ENCODE measurements around the gene KIZ. TPM values are rescaled to one million over a fixed set of nuclear protein-coding genes. Genes with fewer than 3 reads are reported as not detected.

KIZ gene
- total and polyA plus RNA-seq, 2 experiments from 2014 or later = 58.3 to 63.6 TPM

DNA sequence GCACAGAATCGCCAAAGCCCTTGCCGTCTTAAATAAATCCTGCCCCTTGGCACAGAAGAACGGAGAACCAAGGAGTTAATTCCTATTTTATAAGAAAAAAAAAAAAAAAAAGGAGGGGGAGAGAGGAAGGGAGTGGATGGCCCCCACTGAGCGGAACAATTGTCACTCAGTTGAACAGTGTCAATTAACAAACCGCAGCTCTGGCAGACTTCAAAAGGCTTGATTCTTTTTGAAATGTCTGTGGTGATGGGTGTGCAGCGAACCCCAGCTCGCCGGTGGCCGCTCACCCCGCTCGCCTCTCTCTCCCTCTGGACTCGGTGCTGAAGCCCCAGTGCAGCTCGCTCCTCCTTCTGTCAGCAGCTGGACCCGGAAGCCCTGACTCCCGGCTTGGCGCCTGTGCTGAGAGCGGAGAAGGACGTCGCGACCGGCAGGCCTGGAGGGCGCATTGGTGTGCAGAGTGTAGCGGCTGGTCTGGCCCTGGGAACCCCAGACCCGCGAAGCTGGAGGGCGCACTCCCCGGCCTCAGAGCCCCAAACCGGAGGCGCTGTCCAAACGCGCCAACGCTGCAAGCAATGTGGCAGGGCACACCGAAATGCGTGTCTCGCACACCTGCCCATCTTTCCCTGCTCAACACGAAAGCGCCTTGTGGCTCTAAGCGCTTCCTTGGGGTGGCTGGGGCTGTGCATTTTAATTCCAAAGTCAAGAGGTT, 23.1 kb upstream of the KIZ start:
- peaks cover 100% of the 10 kb centered on the region for H3K27me3 ChIP-seq (ENCODE audit: insufficient read depth)
- Mint-ChIP-seq H3K36me3 (ENCODE audit: low read depth) (no peaks in the 10 kb centered on the region; the same call in 2 of the 3 replicates), H3K27me3 (ENCODE audit: insufficient read depth, low read depth, poor library complexity) (peaks cover 98% of the 10 kb centered on the region), H3K27ac (no peak overlapping the region), H3K4me3 (peak overlapping the region; percentile 77), H3K4me1 (peaks cover 56% of the 10 kb centered on the region), H3K9me3 (no peaks in the 10 kb centered on the region)
- H2AFZ ChIP-seq = peak overlapping the region; percentile 90
- peaks cover 10% of the 10 kb centered on the region for H3F3A ChIP-seq (replicated peaks; ENCODE audit: low read depth)
- no peaks in the 10 kb centered on the region for H3K36me3 ChIP-seq (ENCODE audit: insufficient read depth)
- H4K20me1 ChIP-seq (replicated peaks; ENCODE audit: insufficient read depth) = 0 out of 2 replicates have a peak, but pooled peaks cover 3% of the 10 kb centered on the region
- no peaks in the 10 kb centered on the region; the same call in 1 of the 2 replicates for H3K79me2 ChIP-seq (replicated peaks; ENCODE audit: insufficient read depth)
- no peak overlapping the region for H3K27ac ChIP-seq (ENCODE audit: low read depth)
- H3K4me3 ChIP-seq = peak overlapping the region; percentile 67
- DNase-seq (ENCODE audit: low spot score) (peak; percentile 81), ATAC-seq (peak; percentile 12)
- H3K9me2 ChIP-seq (ENCODE audit: insufficient read depth) = no peaks in the 10 kb centered on the region
- peak overlapping the region; percentile 90 for H3K4me2 ChIP-seq
- H3K4me1 ChIP-seq (ENCODE audit: insufficient read depth) = peaks cover 57% of the 10 kb centered on the region
- TF ChIP-seq EZH2phosphoT487 (IDR thresholded peaks at IDR 0.05; ENCODE audit: unreplicated experiment) = no peak
- peak; percentile 62 for TF ChIP-seq REST (IDR thresholded peaks at IDR 0.05; ENCODE audit: unreplicated experiment)

DNA sequence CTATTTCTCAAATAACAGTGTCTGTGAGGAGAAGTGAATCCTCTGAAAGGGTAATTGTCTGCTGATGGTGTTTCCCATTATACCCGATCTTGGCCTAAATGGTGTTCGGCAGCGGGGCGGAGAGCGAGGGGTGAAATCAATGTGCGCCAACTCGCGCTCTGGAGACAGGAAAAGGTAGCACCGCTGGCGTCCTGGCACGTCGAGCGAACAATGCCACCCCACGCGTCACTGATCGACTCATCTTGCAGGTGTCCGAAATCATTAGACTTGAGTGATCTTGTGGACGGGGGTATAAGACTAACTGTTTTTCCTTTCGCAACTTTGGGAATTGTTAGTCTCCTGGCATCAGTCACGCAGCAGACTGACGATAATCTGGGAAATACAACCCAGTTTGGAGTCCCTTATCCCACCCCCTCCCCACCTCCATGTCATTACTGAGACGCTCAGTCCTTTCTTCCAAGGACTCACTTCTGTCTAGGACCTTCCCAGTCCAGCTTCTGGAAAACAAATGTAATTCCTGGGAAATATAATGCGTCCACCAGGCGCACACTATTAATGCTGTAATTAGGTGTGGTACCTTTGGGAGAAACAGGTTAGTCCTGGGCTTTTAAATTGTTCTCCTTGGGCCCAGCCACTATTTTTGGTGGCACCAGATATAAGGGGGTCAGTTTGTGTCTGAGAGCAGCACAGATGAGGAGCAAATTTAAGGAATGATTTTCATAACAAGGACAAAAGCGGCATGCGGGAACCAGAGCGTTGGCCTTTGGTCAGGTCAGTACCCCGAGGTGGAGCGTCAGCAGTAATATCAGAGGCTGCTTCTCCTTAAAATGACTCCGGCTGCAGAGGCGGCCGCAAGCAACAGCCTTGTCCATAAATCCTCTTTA, 22.1 kb upstream of the KIZ start:
- Mint-ChIP-seq H3K27ac (no peak overlapping the region), H3K4me1 (peaks cover 46% of the 10 kb centered on the region), H3K9me3 (no peaks in the 10 kb centered on the region), H3K4me3 (peak overlapping the region; percentile 77), H3K36me3 (ENCODE audit: low read depth) (no peaks in the 10 kb centered on the region; the same call in 2 of the 3 replicates), H3K27me3 (ENCODE audit: insufficient read depth, low read depth, poor library complexity) (peaks cover 93% of the 10 kb centered on the region)
- no peak overlapping the region; the same call in 1 of the 2 replicates for H2AFZ ChIP-seq
- H3K27me3 ChIP-seq (ENCODE audit: insufficient read depth) = peaks cover 100% of the 10 kb centered on the region
- no peak for ATAC-seq
- H3F3A ChIP-seq (replicated peaks; ENCODE audit: low read depth) = peaks cover 10% of the 10 kb centered on the region
- peaks cover 47% of the 10 kb centered on the region for H3K4me1 ChIP-seq (ENCODE audit: insufficient read depth)
- TF ChIP-seq JUNB (IDR thresholded peaks at IDR 0.05; ENCODE audit: unreplicated experiment) = no peak
- TF ChIP-seq CREB1 (CRISPR knock-in tag; IDR thresholded peaks at IDR 0.05; ENCODE audit: low read depth) = peak; percentile 34; the same call in 1 of the 2 replicates
- no peak for TF ChIP-seq REST (IDR thresholded peaks at IDR 0.05; ENCODE audit: unreplicated experiment)
- TF ChIP-seq ZNF114 (CRISPR knock-in tag; IDR thresholded peaks at IDR 0.05) = no peak
- TF ChIP-seq EZH2 (IDR thresholded peaks at IDR 0.05; ENCODE audit: low read depth, unreplicated experiment) = peak; percentile 47
- TF ChIP-seq ZNF331 (CRISPR knock-in tag; IDR thresholded peaks at IDR 0.05; ENCODE audit: low read depth) = no peak
- TF ChIP-seq STAT1 (IDR thresholded peaks at IDR 0.05; ENCODE audit: unreplicated experiment) = no peak
- H3K79me2 ChIP-seq (replicated peaks; ENCODE audit: insufficient read depth) = no peaks in the 10 kb centered on the region; the same call in 1 of the 2 replicates
- no peak overlapping the region for H3K27ac ChIP-seq (ENCODE audit: low read depth)
- peak overlapping the region; percentile 67 for H3K4me3 ChIP-seq
- H3K9me2 ChIP-seq (ENCODE audit: insufficient read depth) = no peaks in the 10 kb centered on the region
- peak; percentile 65 for DNase-seq (ENCODE audit: low spot score)
- H3K4me2 ChIP-seq = peak overlapping the region; percentile 90
- H3K36me3 ChIP-seq (ENCODE audit: insufficient read depth) = no peaks in the 10 kb centered on the region
- no peaks in the 10 kb centered on the region for H4K20me1 ChIP-seq (replicated peaks; ENCODE audit: insufficient read depth)

Measured in GM23338 (cell line).